Uterus (tissue), 4 donors: ENCODE measurements around the gene CASP7. TPM values are rescaled to one million over a fixed set of nuclear protein-coding genes. Genes with fewer than 3 reads are reported as not detected.

Experiments
- DNase-seq, 2 donors: peaks; one replicate each; pipeline ENCODE4 v3.0.0-alpha.2; 2019 to 2020
- H3K27ac ChIP-seq, 2 donors: fragments of 200-600 bp; sonication (generic); 1 replicate in 1 of 2; 2 replicates in 1 of 2; pipeline ENCODE4 v1.5.1; 2016 to 2018
- H3K27me3 ChIP-seq, 2 donors: fragments of 200-600 bp; sonication (generic); one replicate each; pipeline ENCODE4 v1.5.1; 2018 to 2019; ENCODE audit warnings: control low read depth in 1 of 2
- H3K36me3 ChIP-seq, 2 donors: fragments of 200-600 bp; sonication (generic); one replicate each; pipeline ENCODE4 v1.5.1; 2019; ENCODE audit warnings: control low read depth in 1 of 2
- H3K4me1 ChIP-seq, 2 donors: fragments of 200-600 bp; sonication (generic); one replicate each; pipeline ENCODE4 v1.5.1; 2018 to 2019; ENCODE audit warnings: control low read depth in 1 of 2
- H3K4me3 ChIP-seq, 2 donors: fragments of 200-600 bp; sonication (generic); 1 replicate in 1 of 2; 2 replicates in 1 of 2; pipeline ENCODE4 v1.5.1; 2018 to 2019; ENCODE audit warnings: mild to moderate bottlenecking in 1 of 2
- H3K9me3 ChIP-seq, 2 donors: fragments of 200-600 bp; sonication (generic); one replicate each; pipeline ENCODE4 v1.5.1; 2019; ENCODE audit warnings: control low read depth in 1 of 2
- POLR2A ChIP-seq, 2 donors: fragments of 450-650 bp; IDR thresholded peaks; one replicate each; pipeline ENCODE4 v1.6.1; 2016; ENCODE audit warnings: antibody characterized with exemption in 2 of 2, mild to moderate bottlenecking in 1 of 2, moderate library complexity in 1 of 2
- intact Hi-C: fragments of 100-400 bp; cut with DNase I; formaldehyde crosslinking; loops from one replicate; pipeline ENCODE4 v1.15.1; 2023; ENCODE audit warnings: low total_unique reads
- total RNA-seq, 4 donors: library from RNA; depleted of rRNA in 3 of 4; stranded (reverse); fragments of >200 nt in 3 of 4; gene quantifications; one replicate each; pipeline versions ENCODE4 v1.1.0 to v1.2.4, GENCODE V29; 2014 to 2023
- TF ChIP-seq, protein P1 (sequence below), 4 experiments: fragments of 200-600 bp in 2 of 4; fragments of 450-650 bp in 2 of 4; sonication (generic) in 2 of 4; IDR thresholded peaks; one replicate each; pipeline ENCODE4 v1.5.1; 2016 to 2019; ENCODE audit warnings: antibody characterized with exemption in 4 of 4, mild to moderate bottlenecking in 2 of 4, moderate library complexity in 1 of 4
- donor health status: DM: yes; HTN: yes; CAD: no.

The CASP7 gene
- total RNA-seq, 4 donors from 2014 or later: 8.5 to 48.3 (median 20.3) TPM

DNA sequence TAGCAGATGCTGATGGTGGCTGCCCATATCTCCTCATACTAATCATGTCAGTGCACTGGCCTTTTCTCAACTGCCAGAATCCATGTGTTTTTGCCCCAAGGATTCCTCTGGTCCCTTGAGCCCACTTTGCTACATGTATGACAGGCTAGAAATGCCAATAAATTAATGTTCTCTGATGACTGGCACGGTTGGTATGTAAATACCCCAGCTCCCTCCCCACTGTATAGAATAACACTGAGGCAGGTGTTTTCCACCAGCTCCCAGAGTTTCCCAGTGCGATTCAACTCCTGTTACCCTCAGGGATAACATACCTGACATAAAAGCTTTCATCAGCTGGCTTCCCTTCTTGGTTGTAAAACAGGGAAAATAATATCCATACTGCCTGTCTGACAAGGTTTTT, 62.8 kb downstream of the CASP7 start:
- no peaks in the 10 kb centered on the region for H3K9me3 ChIP-seq
- H3K4me1 ChIP-seq: no peaks in the 10 kb centered on the region
- no peaks in the 10 kb centered on the region for H3K36me3 ChIP-seq
- no peaks in the 10 kb centered on the region for H3K27me3 ChIP-seq
- TF ChIP-seq, protein P1, sequence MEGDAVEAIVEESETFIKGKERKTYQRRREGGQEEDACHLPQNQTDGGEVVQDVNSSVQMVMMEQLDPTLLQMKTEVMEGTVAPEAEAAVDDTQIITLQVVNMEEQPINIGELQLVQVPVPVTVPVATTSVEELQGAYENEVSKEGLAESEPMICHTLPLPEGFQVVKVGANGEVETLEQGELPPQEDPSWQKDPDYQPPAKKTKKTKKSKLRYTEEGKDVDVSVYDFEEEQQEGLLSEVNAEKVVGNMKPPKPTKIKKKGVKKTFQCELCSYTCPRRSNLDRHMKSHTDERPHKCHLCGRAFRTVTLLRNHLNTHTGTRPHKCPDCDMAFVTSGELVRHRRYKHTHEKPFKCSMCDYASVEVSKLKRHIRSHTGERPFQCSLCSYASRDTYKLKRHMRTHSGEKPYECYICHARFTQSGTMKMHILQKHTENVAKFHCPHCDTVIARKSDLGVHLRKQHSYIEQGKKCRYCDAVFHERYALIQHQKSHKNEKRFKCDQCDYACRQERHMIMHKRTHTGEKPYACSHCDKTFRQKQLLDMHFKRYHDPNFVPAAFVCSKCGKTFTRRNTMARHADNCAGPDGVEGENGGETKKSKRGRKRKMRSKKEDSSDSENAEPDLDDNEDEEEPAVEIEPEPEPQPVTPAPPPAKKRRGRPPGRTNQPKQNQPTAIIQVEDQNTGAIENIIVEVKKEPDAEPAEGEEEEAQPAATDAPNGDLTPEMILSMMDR (IDR thresholded peaks at IDR 0.05): no peak
- no peak for TF ChIP-seq POLR2A (IDR thresholded peaks at IDR 0.05)
- H3K27ac ChIP-seq: no peak overlapping the region
- no peak overlapping the region for H3K4me3 ChIP-seq
- no peak for DNase-seq
- intact Hi-C loops: no loop called here

DNA sequence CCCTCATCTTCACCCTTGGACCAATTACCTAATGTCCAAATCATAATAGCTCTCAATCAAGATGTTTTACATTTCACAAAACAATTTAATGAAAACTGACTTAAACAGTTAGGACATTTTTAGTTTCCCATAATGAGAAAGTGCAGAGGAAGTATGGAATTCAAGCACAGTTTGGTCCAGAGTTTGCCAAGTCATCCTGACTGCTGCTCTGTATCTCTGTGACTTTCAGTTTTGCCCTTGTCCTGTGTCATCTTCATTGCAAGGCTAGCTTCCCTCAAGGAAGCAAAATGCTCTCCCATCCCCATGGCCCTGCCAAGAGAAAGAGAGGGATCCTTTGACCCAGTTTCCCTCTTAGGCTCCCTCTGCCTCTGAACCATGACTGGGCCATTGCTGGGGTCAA, 63.9 kb downstream of the CASP7 start:
- intact Hi-C loops: no loop called here
- Histone ChIP-seq H3K36me3 (no peaks in the 10 kb centered on the region), H3K4me3 (no peak overlapping the region), H3K27ac (no peak overlapping the region), H3K9me3 (no peaks in the 10 kb centered on the region), H3K4me1 (no peaks in the 10 kb centered on the region), H3K27me3 (no peaks in the 10 kb centered on the region)
- no peak for DNase-seq
- no peak for TF ChIP-seq POLR2A (IDR thresholded peaks at IDR 0.05)
- TF ChIP-seq, protein P1 (IDR thresholded peaks at IDR 0.05): no peak

DNA sequence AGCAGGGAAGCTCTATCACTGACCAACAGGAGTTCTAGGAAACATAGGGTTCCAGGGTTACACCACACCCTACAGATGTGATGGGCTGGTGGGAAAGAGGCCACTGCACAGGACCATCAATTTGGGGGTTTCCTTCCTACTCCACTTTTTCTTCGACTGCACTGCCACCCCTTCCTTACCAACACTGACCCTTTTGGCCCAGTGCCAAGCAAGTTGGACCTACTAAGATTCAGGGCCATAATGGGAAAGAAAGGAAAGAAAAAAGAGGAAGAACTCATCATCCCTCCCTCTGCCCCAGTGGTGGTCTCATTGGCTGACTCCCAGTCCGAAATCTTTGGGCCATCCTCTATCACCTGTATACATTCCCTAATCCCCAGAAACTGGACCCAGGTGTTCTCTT, 65.7 kb downstream of the CASP7 start:
- Histone ChIP-seq H3K27ac (no peak overlapping the region), H3K9me3 (no peaks in the 10 kb centered on the region), H3K36me3 (no peaks in the 10 kb centered on the region), H3K4me3 (no peak overlapping the region), H3K4me1 (no peaks in the 10 kb centered on the region), H3K27me3 (no peaks in the 10 kb centered on the region)
- DNase-seq: no peak
- intact Hi-C loops: no loop called here
- TF ChIP-seq POLR2A (IDR thresholded peaks at IDR 0.05): no peak
- TF ChIP-seq, protein P1 (IDR thresholded peaks at IDR 0.05): no peak

DNA sequence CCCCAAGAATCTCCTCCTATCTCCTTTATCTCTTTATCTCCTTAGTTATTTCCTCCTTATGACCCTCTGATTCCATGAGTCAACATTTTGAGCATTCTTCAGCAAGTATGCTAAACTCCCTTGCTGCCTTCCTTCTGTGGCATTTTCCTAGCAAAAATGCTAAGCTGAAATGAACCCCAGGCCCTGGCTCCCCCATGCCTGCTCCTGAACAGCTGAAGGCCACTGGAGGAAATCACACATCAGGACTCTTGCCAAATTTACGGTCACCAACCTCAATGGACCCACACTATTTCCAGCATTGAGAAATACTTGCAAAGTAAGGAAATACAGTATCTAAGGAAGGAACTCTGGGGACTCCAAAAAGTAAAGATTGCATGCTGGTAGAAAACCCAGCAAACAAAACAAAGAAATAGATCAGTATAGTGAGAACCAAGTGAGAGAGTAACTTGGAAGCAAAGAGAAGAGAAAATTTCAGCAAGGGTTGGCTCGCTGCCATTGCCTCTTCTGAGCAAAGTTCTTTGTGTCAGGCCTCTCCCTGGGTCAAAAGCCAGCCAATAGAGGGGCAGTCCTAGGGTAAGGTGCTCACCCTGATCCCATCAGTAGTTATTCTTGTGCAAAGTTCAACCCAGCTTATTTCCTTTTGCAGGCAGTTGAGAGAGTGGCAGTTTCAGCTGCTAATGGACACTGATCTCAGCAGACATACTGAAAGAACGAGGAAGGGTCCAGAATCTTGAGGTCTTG, 66.7 kb downstream of the CASP7 start:
- Histone ChIP-seq H3K4me3 (no peak overlapping the region), H3K9me3 (no peaks in the 10 kb centered on the region), H3K27me3 (no peaks in the 10 kb centered on the region), H3K36me3 (no peaks in the 10 kb centered on the region), H3K27ac (no peak overlapping the region), H3K4me1 (no peaks in the 10 kb centered on the region)
- intact Hi-C loops: no loop called here
- no peak for TF ChIP-seq POLR2A (IDR thresholded peaks at IDR 0.05)
- TF ChIP-seq, protein P1 (IDR thresholded peaks at IDR 0.05): no peak
- no peak for DNase-seq

DNA sequence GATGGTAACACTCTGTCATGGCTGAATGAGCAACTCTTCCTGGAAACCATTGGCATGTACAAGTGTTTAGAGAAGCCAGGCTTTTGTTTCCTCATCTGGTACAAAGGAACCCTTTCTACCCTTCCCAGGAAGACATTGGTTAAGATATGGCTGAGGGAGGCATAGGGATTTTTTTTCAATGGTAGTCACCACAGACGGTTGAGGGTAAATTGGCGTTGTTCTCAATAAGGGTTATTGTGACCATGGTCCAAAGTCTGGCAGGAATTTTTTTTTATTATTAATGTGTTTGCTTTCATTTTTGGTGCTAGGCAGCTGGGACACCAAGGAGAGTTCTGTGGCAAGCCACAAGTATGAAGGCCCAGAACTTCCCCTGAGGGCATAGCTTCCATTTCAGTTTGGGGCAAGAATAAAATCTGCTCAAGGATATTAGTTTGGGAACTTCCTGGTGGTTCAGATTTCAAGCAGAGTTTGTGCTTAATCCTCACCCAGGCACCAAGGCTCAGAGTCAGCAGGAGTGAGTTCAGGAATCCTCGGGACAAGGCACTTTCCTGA, 71.5 kb downstream of the CASP7 start, which contains the start of gene PLEKHS1:
Gene PLEKHS1, plus strand, starts transcription at position 502 of the 552 bp plus-strand sequence. CDS start 3,596 bp downstream, outside the sequence.
- no peak within 1 kb of the TSS for H3K27ac ChIP-seq
- DNase-seq: no peak
- no peak within 1 kb of the TSS for H3K4me3 ChIP-seq
- TF ChIP-seq POLR2A (IDR thresholded peaks at IDR 0.05): no peak
- TF ChIP-seq, protein P1 (IDR thresholded peaks at IDR 0.05): no peak
- intact Hi-C loops: no loop called here
- H3K9me3 ChIP-seq: no peaks in the 10 kb centered on the region
- H3K36me3 ChIP-seq: no peaks in the 10 kb centered on the region
- H3K27me3 ChIP-seq: no peaks in the 10 kb centered on the region
- no peaks in the 10 kb centered on the region for H3K4me1 ChIP-seq
